ENCODE results near the gene PCSK5.

DNA sequence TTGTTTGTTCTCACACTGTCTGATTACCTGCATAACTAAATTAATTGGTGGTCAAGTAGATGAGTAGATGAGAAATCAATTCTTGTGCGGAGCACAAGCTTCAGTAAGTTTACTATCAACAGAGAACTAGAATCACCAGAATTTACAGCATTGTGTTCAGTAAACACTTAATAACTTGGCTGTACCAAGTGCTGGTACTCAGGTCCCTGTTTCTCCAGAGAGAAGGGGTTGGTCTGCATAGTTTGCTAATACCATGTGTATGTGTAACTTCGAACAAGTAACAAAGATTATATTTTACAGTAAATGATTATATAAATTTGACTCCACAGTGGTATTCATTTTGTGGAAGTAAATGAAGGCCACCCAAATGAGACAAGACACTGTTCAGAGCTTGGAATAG, 146.3 kb downstream of the PCSK5 start:
- TF ChIP-seq, protein P1, sequence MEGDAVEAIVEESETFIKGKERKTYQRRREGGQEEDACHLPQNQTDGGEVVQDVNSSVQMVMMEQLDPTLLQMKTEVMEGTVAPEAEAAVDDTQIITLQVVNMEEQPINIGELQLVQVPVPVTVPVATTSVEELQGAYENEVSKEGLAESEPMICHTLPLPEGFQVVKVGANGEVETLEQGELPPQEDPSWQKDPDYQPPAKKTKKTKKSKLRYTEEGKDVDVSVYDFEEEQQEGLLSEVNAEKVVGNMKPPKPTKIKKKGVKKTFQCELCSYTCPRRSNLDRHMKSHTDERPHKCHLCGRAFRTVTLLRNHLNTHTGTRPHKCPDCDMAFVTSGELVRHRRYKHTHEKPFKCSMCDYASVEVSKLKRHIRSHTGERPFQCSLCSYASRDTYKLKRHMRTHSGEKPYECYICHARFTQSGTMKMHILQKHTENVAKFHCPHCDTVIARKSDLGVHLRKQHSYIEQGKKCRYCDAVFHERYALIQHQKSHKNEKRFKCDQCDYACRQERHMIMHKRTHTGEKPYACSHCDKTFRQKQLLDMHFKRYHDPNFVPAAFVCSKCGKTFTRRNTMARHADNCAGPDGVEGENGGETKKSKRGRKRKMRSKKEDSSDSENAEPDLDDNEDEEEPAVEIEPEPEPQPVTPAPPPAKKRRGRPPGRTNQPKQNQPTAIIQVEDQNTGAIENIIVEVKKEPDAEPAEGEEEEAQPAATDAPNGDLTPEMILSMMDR (IDR thresholded peaks at IDR 0.05; ENCODE audit: poor library complexity): no peak
- no peak for TF ChIP-seq EZH2 (IDR thresholded peaks at IDR 0.05; ENCODE audit: borderline replicate concordance)
- TF ChIP-seq EZH2phosphoT487 (IDR thresholded peaks at IDR 0.05; ENCODE audit: low read depth, severe bottlenecking, unreplicated experiment): no peak
